Lung (tissue), 12 donors: ENCODE data around the gene GPR176. TPM values are rescaled to one million over a fixed set of nuclear protein-coding genes. Genes with fewer than 3 reads are reported as not detected.

Source experiments
- ATAC-seq: fragments of 200-7000 bp; cut with Tn5 transposase; one replicate; pipeline ENCODE4 v1.9.1; 2020; ENCODE audit warnings: moderate number of reproducible peaks; ENCODE audit not compliant: insufficient read depth, low FRiP score
- DNase-seq, 3 donors: peaks; one replicate each; pipeline ENCODE4 v3.0.0-alpha.2; 2013 to 2017
- H3K27ac ChIP-seq, 2 donors: one replicate each; pipeline ENCODE4 v1.5.1; 2013; ENCODE audit warnings: mild to moderate bottlenecking in 2 of 2, moderate library complexity in 2 of 2, control low read depth in 1 of 2, inconsistent platforms in 1 of 2, low read depth in 1 of 2, low read length in 1 of 2
- H3K27me3 ChIP-seq, 3 donors: one replicate each; pipeline ENCODE4 v1.5.1; 2013; ENCODE audit warnings: low read length in 2 of 3; ENCODE audit not compliant: control insufficient read depth in 3 of 3, insufficient read depth in 3 of 3
- H3K36me3 ChIP-seq, 4 donors: one replicate each; pipeline ENCODE4 v1.5.1; 2013; ENCODE audit warnings: low read length in 4 of 4, mild to moderate bottlenecking in 1 of 4, moderate library complexity in 1 of 4; ENCODE audit not compliant: control insufficient read depth in 4 of 4, insufficient read depth in 4 of 4
- H3K4me1 ChIP-seq, 5 donors: one replicate each; pipeline ENCODE4 v1.5.1; 2013; ENCODE audit warnings: low read length in 5 of 5, mild to moderate bottlenecking in 2 of 5, moderate library complexity in 1 of 5; ENCODE audit not compliant: control insufficient read depth in 5 of 5, insufficient read depth in 5 of 5
- H3K4me3 ChIP-seq: one replicate; pipeline ENCODE4 v1.5.1; 2013; ENCODE audit warnings: mild to moderate bottlenecking, control low read depth, moderate library complexity
- H3K9ac ChIP-seq, 2 donors: one replicate each; pipeline ENCODE4 v1.5.1; 2013; ENCODE audit warnings: low read length in 2 of 2, control low read depth in 1 of 2; ENCODE audit not compliant: insufficient read depth in 1 of 2
- H3K9me3 ChIP-seq, 4 donors: one replicate each; pipeline ENCODE4 v1.5.1; 2013; ENCODE audit warnings: low read length in 3 of 4, mild to moderate bottlenecking in 1 of 4, moderate library complexity in 1 of 4; ENCODE audit not compliant: control insufficient read depth in 4 of 4, insufficient read depth in 3 of 4
- WGBS, 2 donors: extraction: QIAGEN DNeasy Blood & Tissue Kit; methylation state at CpG; one replicate each; pipeline ENCODE4 v1.1.7; 2013; 5-methylcytosine and 5-hydroxymethylcytosine counted together
- polyA plus RNA-seq, 2 donors: library from polyadenylated mRNA; stranded (reverse); fragments of 200-250 nt; gene quantifications; one replicate each; pipeline ENCODE4 v1.2.1, GENCODE V29; 2013
- total RNA-seq, 2 donors: library from RNA; depleted of rRNA in 1 of 2; stranded (reverse); fragments of >200 nt in 1 of 2; gene quantifications; one replicate each; pipeline ENCODE4 v1.2.1, GENCODE V29; 2014 to 2021
- TF ChIP-seq, protein P1 (sequence below): IDR thresholded peaks from 2 replicates; pipeline ENCODE4 v1.5.1; 2012; ENCODE audit warnings: mild to moderate bottlenecking; ENCODE audit errors: control extremely low read depth, extremely low read depth
- donor health status: control.
- donor health status: control.
- donor health status: Bipolar disorder and iron deficiency.
- donor health status: healthy.
- donor health status: DM: yes; HTN: yes; CAD: no.

The GPR176 gene
- total and polyA plus RNA-seq, 4 donors, result 1.7 to 9.0 (median 6.6) TPM

DNA sequence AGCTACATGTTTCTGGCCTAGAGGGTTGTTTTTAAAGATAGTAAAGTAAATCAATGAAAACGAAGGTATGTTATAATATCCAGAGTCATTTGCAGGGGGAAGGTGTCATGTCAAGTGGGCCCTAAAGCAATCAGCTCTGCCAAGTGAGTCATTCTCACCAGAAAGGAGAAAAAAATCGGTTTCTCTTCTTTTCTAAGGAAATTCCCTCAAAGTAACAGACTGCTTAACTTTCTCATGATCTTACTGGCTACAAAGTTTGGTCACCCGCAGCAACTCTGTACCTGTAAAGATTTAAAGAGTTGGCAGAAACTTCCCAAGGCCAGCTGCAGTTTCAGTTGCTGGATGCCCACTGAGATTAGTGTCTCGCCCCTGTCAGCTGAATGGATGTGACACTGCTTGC lies 132.0 kb downstream of the GPR176 start:
- TF ChIP-seq, protein P1, sequence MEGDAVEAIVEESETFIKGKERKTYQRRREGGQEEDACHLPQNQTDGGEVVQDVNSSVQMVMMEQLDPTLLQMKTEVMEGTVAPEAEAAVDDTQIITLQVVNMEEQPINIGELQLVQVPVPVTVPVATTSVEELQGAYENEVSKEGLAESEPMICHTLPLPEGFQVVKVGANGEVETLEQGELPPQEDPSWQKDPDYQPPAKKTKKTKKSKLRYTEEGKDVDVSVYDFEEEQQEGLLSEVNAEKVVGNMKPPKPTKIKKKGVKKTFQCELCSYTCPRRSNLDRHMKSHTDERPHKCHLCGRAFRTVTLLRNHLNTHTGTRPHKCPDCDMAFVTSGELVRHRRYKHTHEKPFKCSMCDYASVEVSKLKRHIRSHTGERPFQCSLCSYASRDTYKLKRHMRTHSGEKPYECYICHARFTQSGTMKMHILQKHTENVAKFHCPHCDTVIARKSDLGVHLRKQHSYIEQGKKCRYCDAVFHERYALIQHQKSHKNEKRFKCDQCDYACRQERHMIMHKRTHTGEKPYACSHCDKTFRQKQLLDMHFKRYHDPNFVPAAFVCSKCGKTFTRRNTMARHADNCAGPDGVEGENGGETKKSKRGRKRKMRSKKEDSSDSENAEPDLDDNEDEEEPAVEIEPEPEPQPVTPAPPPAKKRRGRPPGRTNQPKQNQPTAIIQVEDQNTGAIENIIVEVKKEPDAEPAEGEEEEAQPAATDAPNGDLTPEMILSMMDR, result no peak

DNA sequence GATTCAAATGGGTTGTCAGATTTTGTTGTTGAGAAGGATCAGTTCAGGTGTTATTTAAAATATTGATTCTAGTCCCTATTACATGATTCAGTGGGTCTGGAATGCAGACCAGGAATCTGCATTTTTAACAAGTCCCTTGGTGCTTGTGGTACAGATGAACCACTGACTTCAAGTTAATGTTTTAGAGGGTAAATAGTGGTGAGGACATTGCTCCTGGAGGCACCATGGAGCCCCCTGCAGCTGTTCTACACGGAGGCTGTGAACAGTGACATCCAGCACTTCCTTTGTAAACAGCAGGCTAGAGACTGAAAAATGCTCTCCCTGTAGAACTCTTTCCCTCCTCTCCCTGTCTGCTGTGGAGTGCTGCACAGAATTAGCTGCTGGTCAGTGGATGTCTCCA lies 132.6 kb downstream of the GPR176 start:
- Histone ChIP-seq H3K27ac (no peak overlapping the region), H3K9ac (no peak overlapping the region), H3K4me3 (no peak overlapping the region), H3K4me1 (peaks cover 0 to 19% (median 7%) of the 10 kb centered on the region in 5 donors), H3K36me3 (no peaks in the 10 kb centered on the region), H3K27me3 (no peaks in the 10 kb centered on the region), H3K9me3 (no peaks in the 10 kb centered on the region)
- ATAC-seq (no peak), DNase-seq (peak in 1 of 3 donors; percentile 17)
- TF ChIP-seq, protein P1, result no peak
- 0 to 15% methylated on average over 1 of the region's 1 CpG for WGBS, 2 donors

More for the DNA sequence above, 132.0 kb downstream of the GPR176 start:
- ATAC-seq (no peak), DNase-seq (no peak)
- H3K9me3 ChIP-seq, result no peaks in the 10 kb centered on the region
- no peaks in the 10 kb centered on the region for H3K36me3 ChIP-seq
- peaks cover 0 to 23% (median 7%) of the 10 kb centered on the region in 5 donors for H3K4me1 ChIP-seq
- no peaks in the 10 kb centered on the region for H3K27me3 ChIP-seq
- 73 to 81% methylated on average over 4 of the region's 4 CpGs for WGBS, 2 donors
- H3K27ac ChIP-seq, result no peak overlapping the region
- no peak overlapping the region for H3K9ac ChIP-seq
- H3K4me3 ChIP-seq, result no peak overlapping the region

DNA sequence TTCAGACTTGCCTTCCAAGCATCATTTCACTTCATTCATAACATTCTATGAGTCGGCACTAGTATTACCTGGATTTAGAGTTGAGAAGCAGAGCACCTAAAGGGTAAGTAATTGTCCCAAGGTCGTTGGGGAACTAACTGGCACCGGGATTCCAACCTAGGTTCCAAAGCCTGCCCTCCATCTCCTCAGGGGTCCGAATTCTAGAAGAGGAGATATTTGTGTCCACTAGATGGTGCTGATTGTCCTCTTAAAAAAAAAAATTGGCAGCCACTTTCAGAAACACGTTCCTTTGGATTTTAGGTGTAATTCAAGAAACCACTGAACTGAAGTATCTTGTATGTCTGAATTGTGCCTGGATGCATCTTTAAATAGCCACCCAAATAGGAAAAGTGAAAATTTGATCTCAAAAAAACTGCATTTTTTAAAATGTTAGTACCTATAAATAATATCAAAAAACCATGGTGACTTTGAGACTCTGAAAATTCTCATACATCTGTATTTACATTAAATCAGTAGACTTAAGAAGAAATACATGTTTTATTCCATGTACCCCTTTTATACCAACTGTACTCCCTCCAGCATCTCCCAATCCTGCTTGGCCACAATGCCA lies 133.5 kb downstream of the GPR176 start:
- Histone ChIP-seq H3K27ac (no peak overlapping the region), H3K4me1 (peaks cover 0 to 19% (median 7%) of the 10 kb centered on the region in 5 donors), H3K9me3 (no peaks in the 10 kb centered on the region), H3K9ac (no peak overlapping the region), H3K36me3 (no peaks in the 10 kb centered on the region), H3K4me3 (no peak overlapping the region), H3K27me3 (no peaks in the 10 kb centered on the region)
- ATAC-seq, result no peak
- DNase-seq, result peak in 2 of 3 donors; percentile 80 to 82
- 9% methylated on average over 5 of the region's 5 CpGs for WGBS, 2 donors
- TF ChIP-seq, protein P1, result peak; percentile 37

DNA sequence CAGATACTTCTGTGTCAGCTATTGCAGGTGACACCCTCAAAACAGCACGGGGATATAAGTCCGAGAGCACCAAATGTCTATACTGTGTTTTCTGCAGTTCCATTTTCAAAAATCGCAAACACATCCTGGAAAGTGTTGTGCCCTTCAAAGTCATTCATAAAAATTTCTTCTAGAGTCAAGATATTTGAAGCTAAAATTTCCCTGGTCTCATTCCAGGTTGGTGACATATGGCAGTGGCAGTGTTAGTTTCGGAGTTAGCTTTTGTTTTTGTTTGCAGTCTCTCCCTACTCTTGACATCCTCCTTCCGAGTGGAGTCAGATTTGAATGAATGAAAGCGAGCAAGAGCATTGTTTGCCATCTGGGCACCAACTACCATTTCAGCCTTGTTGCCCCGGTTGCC lies 134.2 kb downstream of the GPR176 start:
- H3K4me3 ChIP-seq, result no peak overlapping the region
- H3K36me3 ChIP-seq, result no peaks in the 10 kb centered on the region
- H3K9ac ChIP-seq, result no peak overlapping the region
- TF ChIP-seq, protein P1, result no peak
- DNase-seq (no peak), ATAC-seq (no peak)
- H3K4me1 ChIP-seq, result peaks cover 0 to 19% (median 7%) of the 10 kb centered on the region in 5 donors
- H3K9me3 ChIP-seq, result no peaks in the 10 kb centered on the region
- H3K27me3 ChIP-seq, result no peaks in the 10 kb centered on the region
- 68 to 90% methylated on average over 7 of the region's 7 CpGs for WGBS, 2 donors
- peak overlapping the region in 1 of 2 donors; percentile 39 for H3K27ac ChIP-seq
